K562 (cell line): Measurements from ENCODE around the gene CFAP251. TPM values are rescaled to one million over a fixed set of nuclear protein-coding genes. Genes with fewer than 3 reads are reported as not detected.

Experiments used
- ELF1 ChIP-seq: fragments of 200-800 bp; sonication (Bioruptor generic); IDR thresholded peaks from 2 replicates; pipeline ENCODE4 v1.6.1; 2016; ENCODE audit warnings: missing genetic modification characterization, missing compliant biosample characterization
- ERF ChIP-seq: fragments of 450-650 bp; formaldehyde crosslinking; IDR thresholded peaks from 2 replicates; pipeline ENCODE4 v1.4.0; 2020; ENCODE audit warnings: mild to moderate bottlenecking, mixed read lengths
- HDAC1 ChIP-seq, 2 experiments: fragments of 450-650 bp; IDR thresholded peaks; 2 replicates each; pipeline ENCODE4 v1.6.1; 2016 to 2017; ENCODE audit warnings: inconsistent platforms in 1 of 2, mild to moderate bottlenecking in 1 of 2, moderate library complexity in 1 of 2
- JUN ChIP-seq, 2 experiments: sonication (generic) in 1 of 2; formaldehyde crosslinking in 1 of 2; IDR thresholded peaks; 2 replicates each; pipeline versions ENCODE4 v1.6.1 to v1.8.0; 2012 to 2022; ENCODE audit warnings: borderline replicate concordance in 2 of 2, mild to moderate bottlenecking in 2 of 2, improper control_type of control experiment in 1 of 2, low read depth in 1 of 2, low read length in 1 of 2, missing genetic modification reagents in 1 of 2
- NR2C2 ChIP-seq, 2 experiments: fragments of 200-800 bp in 1 of 2; sonication (Bioruptor generic) in 1 of 2; sonication (generic) in 1 of 2; formaldehyde crosslinking in 1 of 2; IDR thresholded peaks; 2 replicates each; pipeline versions ENCODE4 v1.6.1 to v1.8.0; 2016 to 2022; ENCODE audit warnings: mild to moderate bottlenecking in 1 of 2, missing compliant biosample characterization in 1 of 2, missing genetic modification characterization in 1 of 2, missing genetic modification reagents in 1 of 2
- RBM34 ChIP-seq: fragments of 200-400 bp; formaldehyde crosslinking; IDR thresholded peaks from 2 replicates; pipeline ENCODE4 v1.6.1; 2018; ENCODE audit warnings: low read length, borderline replicate concordance; ENCODE audit not compliant: insufficient read depth
- SMAD3 ChIP-seq: fragments of 450-650 bp; formaldehyde crosslinking; conservative IDR thresholded peaks from 2 replicates; pipeline ENCODE4 v1.4.0; 2020; ENCODE audit warnings: mild to moderate bottlenecking
- ZNF551 ChIP-seq: fragments of 250-450 bp; sonication (Bioruptor Pico); IDR thresholded peaks from 2 replicates; pipeline ENCODE4 v1.5.0; 2021; ENCODE audit warnings: mild to moderate bottlenecking, moderate library complexity
- ZNF707 ChIP-seq: fragments of 250-450 bp; sonication (Bioruptor Pico); conservative IDR thresholded peaks from 2 replicates; pipeline ENCODE4 v1.8.0; 2022; ENCODE audit warnings: inconsistent platforms, mild to moderate bottlenecking, moderate library complexity
- ZNF766 ChIP-seq: fragments of 200-800 bp; sonication (Bioruptor generic); conservative IDR thresholded peaks from 2 replicates; pipeline ENCODE4 v1.6.1; 2016; ENCODE audit warnings: missing genetic modification characterization, missing compliant biosample characterization
- polyA plus RNA-seq, 8 experiments: library from polyadenylated mRNA; depleted of rRNA in 4 of 8; stranded (reverse) in 5 of 8; unstranded in 3 of 8; fragments of >200 nt; fragmentation: Nextera tagmentation in 2 of 8; fragmentation: Illumina TruSeq in 1 of 8; extraction: Ambion mirVana in 2 of 8; extraction: Trizol in 1 of 8; gene quantifications; 2 replicates each; pipeline versions ENCODE4 v1.2.1 to v1.2.3, GENCODE V29; 2011 to 2014; ENCODE audit warnings: inconsistent platforms in 1 of 8, missing spikeins in 1 of 8
- total RNA-seq, 7 experiments: library from RNA; depleted of rRNA in 6 of 7; stranded (reverse); fragments of >200 nt in 6 of 7; fragmentation: Illumina TruSeq in 2 of 7; extraction: Trizol in 2 of 7; gene quantifications; 2 replicates each; pipeline versions ENCODE4 v1.2.1 to v1.2.3, GENCODE V29; 2011 to 2021; ENCODE audit warnings: low replicate concordance in 1 of 7
- TF ChIP-seq, protein P1 (sequence below), 2 experiments: fragments of 450-650 bp in 1 of 2; sonication (generic) in 1 of 2; formaldehyde crosslinking; conservative IDR thresholded peaks; 2 replicates each; pipeline versions ENCODE4 v1.4.0 to v1.8.1; 2020 to 2022; ENCODE audit warnings: mild to moderate bottlenecking in 1 of 2, missing genetic modification reagents in 1 of 2
- TF ChIP-seq, protein P2 (sequence below): fragments of 450-650 bp; IDR thresholded peaks from 2 replicates; pipeline ENCODE4 v1.6.1; 2016; ENCODE audit warnings: mild to moderate bottlenecking
- TF ChIP-seq, protein P3 (sequence below): fragments of 450-650 bp; IDR thresholded peaks from 2 replicates; pipeline ENCODE4 v1.6.1; 2017; ENCODE audit warnings: antibody characterized with exemption
- TF ChIP-seq, protein P4 (sequence below): fragments of 450-650 bp; conservative IDR thresholded peaks from 2 replicates; pipeline ENCODE4 v1.6.1; 2016; ENCODE audit warnings: missing genetic modification characterization, low read depth, mild to moderate bottlenecking, missing compliant biosample characterization, moderate library complexity
- TF ChIP-seq, protein P5 (sequence below): IDR thresholded peaks from 2 replicates; pipeline ENCODE4 v1.6.1; 2014; ENCODE audit warnings: antibody characterized with exemption
- TF ChIP-seq, protein P6 (sequence below): fragments of 450-650 bp; formaldehyde crosslinking; IDR thresholded peaks from 2 replicates; pipeline ENCODE4 v1.4.0; 2020; ENCODE audit warnings: mild to moderate bottlenecking, moderate library complexity

The CFAP251 gene
- total and polyA plus RNA-seq, 9 of the 15 experiments (the other 6 are each of a cell fraction or from before 2014, with no cell fraction given) = 16.6 to 31.0 (median 19.1) TPM

DNA sequence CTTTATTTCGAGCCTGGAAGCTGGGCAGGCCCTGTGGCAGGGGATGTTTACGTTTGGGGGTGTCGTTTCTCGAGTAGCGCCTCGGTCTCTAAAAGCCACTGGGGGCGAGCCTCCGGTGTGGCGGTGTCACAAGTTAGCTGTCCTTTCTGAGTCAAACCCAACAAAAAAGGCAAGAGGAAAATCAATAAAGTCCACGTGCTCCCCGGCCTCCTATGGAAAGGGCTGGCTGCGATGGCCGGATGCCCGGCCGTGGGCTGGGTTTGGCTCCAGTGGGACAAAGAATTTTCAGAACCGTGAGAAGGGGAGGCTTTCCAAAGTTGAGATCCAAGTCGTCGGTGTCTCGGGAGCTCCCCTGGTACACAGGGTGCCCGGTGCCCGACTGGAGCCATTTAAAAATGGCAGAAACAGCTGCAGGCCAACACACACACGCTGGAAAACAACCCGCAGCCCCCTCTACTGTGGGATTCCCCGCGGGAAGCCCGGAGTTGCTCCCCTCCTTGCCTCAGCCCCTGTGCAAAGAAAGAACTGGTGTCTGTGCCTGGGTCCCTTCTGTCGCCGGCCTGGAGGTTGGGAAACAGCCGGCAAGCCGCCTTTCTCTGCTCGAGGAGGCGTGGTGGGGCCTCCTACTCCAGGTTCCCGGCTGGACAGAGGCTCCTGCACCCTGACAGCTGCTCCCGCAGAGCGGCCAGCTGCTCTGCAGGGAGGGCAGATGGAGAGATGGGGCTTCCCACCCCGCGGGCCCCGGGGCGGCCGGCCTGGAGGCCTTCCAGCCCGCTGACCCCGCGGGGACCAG is 105.1 kb downstream of the CFAP251 start (continued):
- TF ChIP-seq JUN (IDR thresholded peaks at IDR 0.05; ENCODE audit: borderline replicate concordance, low read depth, low read length) (no peak), JUN (CRISPR knock-in tag; IDR thresholded peaks at IDR 0.05; ENCODE audit: borderline replicate concordance) (no peak), ZNF551 (CRISPR knock-in tag) (no peak), ZNF766 (CRISPR knock-in tag) (0 out of 2 replicates have a peak, but pooled peaks have one; percentile 44), HDAC1 (IDR thresholded peaks at IDR 0.05) (peak in 1 of 2 experiments; percentile 63; a peak in 1 of 4 replicates), SMAD3 (CRISPR knock-in tag) (no peak), ELF1 (tag) (no peak), NR2C2 (CRISPR knock-in tag; IDR thresholded peaks at IDR 0.05) (no peak), NR2C2 (tag; IDR thresholded peaks at IDR 0.05) (0 out of 2 replicates have a peak, but pooled peaks have one; percentile 34), ZNF707 (no peak), ERF (CRISPR knock-in tag) (no peak), RBM34 (no peak)
- TF ChIP-seq, protein P1, sequence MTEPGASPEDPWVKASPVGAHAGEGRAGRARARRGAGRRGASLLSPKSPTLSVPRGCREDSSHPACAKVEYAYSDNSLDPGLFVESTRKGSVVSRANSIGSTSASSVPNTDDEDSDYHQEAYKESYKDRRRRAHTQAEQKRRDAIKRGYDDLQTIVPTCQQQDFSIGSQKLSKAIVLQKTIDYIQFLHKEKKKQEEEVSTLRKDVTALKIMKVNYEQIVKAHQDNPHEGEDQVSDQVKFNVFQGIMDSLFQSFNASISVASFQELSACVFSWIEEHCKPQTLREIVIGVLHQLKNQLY (CRISPR knock-in tag; conservative IDR thresholded peaks at IDR 0.05) = no peak
- TF ChIP-seq, protein P2, sequence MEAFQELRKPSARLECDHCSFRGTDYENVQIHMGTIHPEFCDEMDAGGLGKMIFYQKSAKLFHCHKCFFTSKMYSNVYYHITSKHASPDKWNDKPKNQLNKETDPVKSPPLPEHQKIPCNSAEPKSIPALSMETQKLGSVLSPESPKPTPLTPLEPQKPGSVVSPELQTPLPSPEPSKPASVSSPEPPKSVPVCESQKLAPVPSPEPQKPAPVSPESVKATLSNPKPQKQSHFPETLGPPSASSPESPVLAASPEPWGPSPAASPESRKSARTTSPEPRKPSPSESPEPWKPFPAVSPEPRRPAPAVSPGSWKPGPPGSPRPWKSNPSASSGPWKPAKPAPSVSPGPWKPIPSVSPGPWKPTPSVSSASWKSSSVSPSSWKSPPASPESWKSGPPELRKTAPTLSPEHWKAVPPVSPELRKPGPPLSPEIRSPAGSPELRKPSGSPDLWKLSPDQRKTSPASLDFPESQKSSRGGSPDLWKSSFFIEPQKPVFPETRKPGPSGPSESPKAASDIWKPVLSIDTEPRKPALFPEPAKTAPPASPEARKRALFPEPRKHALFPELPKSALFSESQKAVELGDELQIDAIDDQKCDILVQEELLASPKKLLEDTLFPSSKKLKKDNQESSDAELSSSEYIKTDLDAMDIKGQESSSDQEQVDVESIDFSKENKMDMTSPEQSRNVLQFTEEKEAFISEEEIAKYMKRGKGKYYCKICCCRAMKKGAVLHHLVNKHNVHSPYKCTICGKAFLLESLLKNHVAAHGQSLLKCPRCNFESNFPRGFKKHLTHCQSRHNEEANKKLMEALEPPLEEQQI = no peak
- TF ChIP-seq, protein P3, sequence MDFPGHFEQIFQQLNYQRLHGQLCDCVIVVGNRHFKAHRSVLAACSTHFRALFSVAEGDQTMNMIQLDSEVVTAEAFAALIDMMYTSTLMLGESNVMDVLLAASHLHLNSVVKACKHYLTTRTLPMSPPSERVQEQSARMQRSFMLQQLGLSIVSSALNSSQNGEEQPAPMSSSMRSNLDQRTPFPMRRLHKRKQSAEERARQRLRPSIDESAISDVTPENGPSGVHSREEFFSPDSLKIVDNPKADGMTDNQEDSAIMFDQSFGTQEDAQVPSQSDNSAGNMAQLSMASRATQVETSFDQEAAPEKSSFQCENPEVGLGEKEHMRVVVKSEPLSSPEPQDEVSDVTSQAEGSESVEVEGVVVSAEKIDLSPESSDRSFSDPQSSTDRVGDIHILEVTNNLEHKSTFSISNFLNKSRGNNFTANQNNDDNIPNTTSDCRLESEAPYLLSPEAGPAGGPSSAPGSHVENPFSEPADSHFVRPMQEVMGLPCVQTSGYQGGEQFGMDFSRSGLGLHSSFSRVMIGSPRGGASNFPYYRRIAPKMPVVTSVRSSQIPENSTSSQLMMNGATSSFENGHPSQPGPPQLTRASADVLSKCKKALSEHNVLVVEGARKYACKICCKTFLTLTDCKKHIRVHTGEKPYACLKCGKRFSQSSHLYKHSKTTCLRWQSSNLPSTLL = no peak
- TF ChIP-seq, protein P4, sequence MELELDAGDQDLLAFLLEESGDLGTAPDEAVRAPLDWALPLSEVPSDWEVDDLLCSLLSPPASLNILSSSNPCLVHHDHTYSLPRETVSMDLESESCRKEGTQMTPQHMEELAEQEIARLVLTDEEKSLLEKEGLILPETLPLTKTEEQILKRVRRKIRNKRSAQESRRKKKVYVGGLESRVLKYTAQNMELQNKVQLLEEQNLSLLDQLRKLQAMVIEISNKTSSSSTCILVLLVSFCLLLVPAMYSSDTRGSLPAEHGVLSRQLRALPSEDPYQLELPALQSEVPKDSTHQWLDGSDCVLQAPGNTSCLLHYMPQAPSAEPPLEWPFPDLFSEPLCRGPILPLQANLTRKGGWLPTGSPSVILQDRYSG (tag) = no peak
- TF ChIP-seq, protein P5, sequence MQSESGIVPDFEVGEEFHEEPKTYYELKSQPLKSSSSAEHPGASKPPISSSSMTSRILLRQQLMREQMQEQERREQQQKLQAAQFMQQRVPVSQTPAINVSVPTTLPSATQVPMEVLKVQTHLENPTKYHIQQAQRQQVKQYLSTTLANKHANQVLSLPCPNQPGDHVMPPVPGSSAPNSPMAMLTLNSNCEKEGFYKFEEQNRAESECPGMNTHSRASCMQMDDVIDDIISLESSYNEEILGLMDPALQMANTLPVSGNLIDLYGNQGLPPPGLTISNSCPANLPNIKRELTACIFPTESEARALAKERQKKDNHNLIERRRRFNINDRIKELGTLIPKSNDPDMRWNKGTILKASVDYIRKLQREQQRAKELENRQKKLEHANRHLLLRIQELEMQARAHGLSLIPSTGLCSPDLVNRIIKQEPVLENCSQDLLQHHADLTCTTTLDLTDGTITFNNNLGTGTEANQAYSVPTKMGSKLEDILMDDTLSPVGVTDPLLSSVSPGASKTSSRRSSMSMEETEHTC = no peak
- TF ChIP-seq, protein P6, sequence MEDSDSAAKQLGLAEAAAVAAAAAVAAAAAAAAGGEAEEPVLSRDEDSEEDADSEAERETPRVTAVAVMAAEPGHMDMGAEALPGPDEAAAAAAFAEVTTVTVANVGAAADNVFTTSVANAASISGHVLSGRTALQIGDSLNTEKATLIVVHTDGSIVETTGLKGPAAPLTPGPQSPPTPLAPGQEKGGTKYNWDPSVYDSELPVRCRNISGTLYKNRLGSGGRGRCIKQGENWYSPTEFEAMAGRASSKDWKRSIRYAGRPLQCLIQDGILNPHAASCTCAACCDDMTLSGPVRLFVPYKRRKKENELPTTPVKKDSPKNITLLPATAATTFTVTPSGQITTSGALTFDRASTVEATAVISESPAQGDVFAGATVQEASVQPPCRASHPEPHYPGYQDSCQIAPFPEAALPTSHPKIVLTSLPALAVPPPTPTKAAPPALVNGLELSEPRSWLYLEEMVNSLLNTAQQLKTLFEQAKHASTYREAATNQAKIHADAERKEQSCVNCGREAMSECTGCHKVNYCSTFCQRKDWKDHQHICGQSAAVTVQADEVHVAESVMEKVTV (CRISPR knock-in tag) = no peak
